ENCODE results near the gene CLDN12.
A peak's percentile ranks its signal among the peaks of the same experiment; 100 is the strongest.

CLDN12 gene

GRCh38 chr7:90403174-90404113 is at the start of gene CLDN12:
CLDN12 (plus strand) TSS chr7:90403461; CDS start chr7:90412677, 9,216 bp downstream.
- Histone ChIP-seq H3K27ac (peak within 1 kb of the TSS in 20 of 21 experiments; percentile 2 to 90 (median 80)), H3K4me3 (peak within 1 kb of the TSS; percentile 55 to 72 (median 59))

GRCh38 chr7:90383422-90383821 is 19.8 kb upstream of the CLDN12 start:
- H3K27ac ChIP-seq: no peak overlapping the region
- H3K4me3 ChIP-seq: no peak overlapping the region

DNA sequence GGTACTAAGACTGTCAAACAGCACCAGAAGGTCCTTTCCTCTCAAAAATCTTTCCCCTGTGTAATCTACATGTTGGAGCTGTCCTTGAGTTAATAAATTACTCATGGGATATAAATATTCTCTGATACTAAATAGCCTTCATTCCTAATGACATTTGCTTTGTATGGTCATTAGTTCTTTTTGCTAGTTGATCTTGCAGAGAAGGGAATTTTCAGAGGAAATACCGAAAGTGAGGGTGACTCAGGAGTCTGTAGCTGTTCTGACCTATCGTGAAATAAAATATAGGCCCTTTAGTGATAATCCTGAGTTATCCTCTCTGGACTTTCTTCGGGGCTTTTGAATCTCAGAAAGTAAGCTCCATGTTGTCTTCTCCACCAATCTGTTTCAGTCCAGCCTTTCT is 19.4 kb upstream of the CLDN12 start:
- H3K4me3 ChIP-seq: no peak overlapping the region

DNA sequence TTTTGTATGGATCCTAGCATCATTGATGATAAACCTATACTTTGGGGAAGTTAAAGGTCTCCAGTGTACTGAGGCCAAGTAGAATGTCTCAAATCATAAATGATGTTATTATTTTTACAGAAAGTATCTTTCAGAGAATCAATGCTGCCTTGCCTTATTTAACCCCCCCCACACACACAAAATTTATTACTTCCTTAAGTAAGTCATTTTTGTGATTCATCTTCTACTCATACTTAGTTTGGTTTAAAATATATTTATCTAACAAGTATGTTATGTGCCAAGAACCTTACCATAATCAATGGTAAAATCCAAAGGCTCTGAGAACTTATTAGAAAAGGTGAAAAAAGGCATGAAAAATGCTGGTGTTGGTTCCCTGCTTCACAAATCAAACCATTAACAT is 18.8 kb upstream of the CLDN12 start:
- H3K4me3 ChIP-seq: no peak overlapping the region
- H3K27ac ChIP-seq: no peak overlapping the region

More for the DNA sequence above, 19.4 kb upstream of the CLDN12 start:
- no peak overlapping the region for H3K27ac ChIP-seq

- H3K4me3 ChIP-seq: no peak overlapping the region
Observed at GRCh38 chr7:90387470-90388240, 15.6 kb upstream of the CLDN12 start.

GRCh38 chr7:90390926-90391325 is 12.3 kb upstream of the CLDN12 start:
- no peak overlapping the region for H3K27ac ChIP-seq
- H3K4me3 ChIP-seq: no peak overlapping the region

More at GRCh38 chr7:90387470-90388240, 15.6 kb upstream of the CLDN12 start:
- H3K27ac ChIP-seq: no peak overlapping the region

DNA sequence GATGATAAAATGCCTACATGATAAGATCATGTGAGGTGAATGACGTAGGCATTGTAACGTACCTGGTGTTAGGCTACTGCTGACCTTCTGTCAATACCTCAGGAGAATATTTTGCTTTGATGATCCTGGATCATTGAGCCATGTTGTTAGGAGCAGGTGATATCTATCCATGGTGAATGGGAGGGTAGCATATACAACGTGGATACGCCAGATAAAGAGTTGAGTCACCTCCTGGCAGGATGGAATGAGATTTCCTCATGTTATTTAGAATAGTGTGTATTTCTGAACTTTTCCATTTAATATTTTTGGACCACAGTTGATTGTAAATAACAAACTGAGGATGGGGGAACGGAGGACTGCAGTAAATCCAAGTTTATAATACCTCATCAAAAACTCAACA is 11.8 kb upstream of the CLDN12 start:
- Histone ChIP-seq H3K27ac (no peak overlapping the region), H3K4me3 (no peak overlapping the region)

GRCh38 chr7:90396420-90396819 is 6.8 kb upstream of the CLDN12 start:
- no peak overlapping the region for H3K27ac ChIP-seq
- no peak overlapping the region for H3K4me3 ChIP-seq

DNA sequence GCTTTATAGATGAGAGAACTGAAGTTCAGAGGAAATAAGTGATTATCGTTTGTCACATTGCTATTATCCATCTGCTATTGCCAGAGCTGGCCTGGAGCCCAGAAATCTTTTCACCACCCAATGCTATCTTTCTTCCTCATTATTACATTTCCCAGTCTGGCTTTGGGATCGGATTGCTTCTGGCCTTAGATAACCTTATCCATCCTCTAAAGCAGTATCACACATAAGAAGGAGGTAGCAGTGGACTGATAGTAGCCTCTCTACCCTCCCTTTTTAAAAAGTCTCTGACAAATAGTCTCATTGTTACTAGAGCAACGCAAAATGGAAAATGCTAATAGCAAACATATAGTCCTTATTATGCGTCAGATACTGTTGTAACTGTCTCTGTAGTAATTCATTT is 1.3 kb upstream of the CLDN12 start:
- no peak overlapping the region for H3K4me3 ChIP-seq
- H3K27ac ChIP-seq: peak overlapping the region in 2 of 21 experiments; percentile 12 to 83

DNA sequence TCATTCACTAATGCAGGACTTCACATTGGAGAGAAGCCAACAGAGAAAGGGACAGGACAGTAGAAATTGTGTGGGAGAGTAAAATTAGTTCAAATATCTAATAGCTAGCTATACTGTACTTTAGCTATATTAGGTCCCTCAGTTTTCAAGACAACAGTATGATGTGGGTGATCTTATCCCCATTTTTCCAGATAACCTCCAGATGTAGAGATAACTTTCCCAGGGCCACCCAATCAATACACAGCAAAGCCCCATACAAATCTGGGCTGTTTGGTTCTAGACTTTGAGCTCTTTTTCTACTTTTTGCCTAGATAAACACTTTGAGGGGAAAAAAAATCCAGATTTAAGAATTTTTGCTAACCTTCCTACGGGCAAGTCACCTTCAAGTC is 482 bp upstream of the CLDN12 start:
- Histone ChIP-seq H3K27ac (peak overlapping the region in 17 of 21 experiments; percentile 66 to 90 (median 83)), H3K4me3 (peak overlapping the region; percentile 55 to 72 (median 59))

- Histone ChIP-seq H3K27ac (peak overlapping the region in 5 of 21 experiments; percentile 13 to 85 (median 68)), H3K4me3 (no peak overlapping the region)
Observed at GRCh38 chr7:90404777-90405176, 1.5 kb downstream of the CLDN12 start.

GRCh38 chr7:90407484-90407821 is 4.2 kb downstream of the CLDN12 start:
- H3K27ac ChIP-seq: peak overlapping the region in 1 of 21 experiments; percentile 14

DNA sequence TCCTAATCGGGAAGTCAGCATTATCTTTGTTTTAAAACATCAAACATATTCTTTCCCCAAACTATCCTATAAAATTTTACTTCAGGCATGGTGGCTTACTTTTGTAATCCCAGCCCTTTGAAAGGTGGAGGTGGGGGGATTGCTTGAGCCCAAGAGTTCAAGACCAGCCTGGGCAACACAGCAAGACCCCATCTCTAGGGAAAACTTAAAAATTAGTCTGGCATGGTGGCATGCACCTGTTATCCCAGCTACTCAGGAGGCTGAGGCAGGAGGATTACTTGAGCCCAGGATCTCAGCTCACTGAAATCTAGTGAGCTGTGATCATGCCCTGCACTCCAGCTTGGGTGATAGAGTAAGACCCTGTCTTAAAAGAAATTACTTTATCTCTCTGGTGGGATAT is 4.9 kb downstream of the CLDN12 start:
- no peak overlapping the region for H3K27ac ChIP-seq

More at GRCh38 chr7:90407484-90407821, 4.2 kb downstream of the CLDN12 start:
- no peak overlapping the region for H3K4me3 ChIP-seq

DNA sequence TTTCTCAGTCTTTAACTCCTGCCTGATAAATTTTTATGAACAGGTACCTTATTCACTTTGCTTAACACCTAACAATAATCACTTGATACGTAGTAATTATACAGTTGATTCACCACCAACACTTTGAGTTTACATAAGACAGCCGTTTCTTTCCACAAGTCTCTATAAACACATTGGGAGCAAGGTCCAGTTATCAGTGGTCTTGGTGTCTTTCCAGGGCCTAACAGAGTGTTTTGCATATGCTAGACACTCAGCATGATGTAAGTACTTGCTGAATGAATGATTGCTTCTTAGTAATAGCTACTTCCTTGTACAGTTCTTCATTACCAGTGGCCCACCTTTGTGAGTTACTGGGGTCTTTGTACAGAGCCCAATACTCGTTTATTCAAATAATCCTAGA is 6.4 kb downstream of the CLDN12 start:
- peak overlapping the region in 1 of 21 experiments; percentile 7 for H3K27ac ChIP-seq

More for the DNA sequence above, 4.9 kb downstream of the CLDN12 start:
- no peak overlapping the region for H3K4me3 ChIP-seq

GRCh38 chr7:90411510-90411909 is 8.2 kb downstream of the CLDN12 start:
- H3K4me3 ChIP-seq: no peak overlapping the region
- peak overlapping the region in 1 of 21 experiments; percentile 17 for H3K27ac ChIP-seq

More for the DNA sequence above, 6.4 kb downstream of the CLDN12 start:
- no peak overlapping the region for H3K4me3 ChIP-seq

DNA sequence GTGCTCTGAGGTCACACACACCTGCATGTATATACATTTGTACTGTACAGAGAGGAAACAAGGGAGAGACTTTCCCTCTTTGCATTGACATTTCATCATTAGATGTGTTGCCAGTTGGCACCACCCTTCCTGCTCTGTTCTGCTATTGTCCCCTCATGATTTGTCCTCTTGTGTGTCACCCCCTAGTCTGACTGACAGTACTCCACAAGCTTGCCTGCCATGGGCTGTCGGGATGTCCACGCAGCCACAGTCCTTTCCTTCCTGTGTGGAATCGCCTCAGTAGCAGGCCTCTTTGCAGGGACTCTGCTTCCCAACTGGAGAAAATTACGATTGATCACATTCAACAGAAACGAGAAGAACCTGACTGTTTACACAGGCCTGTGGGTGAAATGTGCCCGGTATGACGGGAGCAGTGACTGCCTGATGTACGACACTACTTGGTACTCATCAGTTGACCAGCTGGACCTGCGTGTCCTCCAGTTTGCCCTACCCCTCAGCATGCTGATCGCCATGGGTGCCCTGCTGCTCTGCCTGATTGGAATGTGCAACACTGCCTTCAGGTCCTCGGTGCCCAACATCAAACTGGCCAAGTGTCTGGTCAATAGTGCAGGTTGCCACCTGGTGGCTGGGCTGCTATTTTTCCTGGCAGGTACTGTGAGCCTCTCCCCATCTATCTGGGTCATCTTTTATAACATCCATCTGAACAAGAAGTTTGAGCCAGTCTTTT is 9.4 kb downstream of the CLDN12 start:
- Histone ChIP-seq H3K4me3 (no peak overlapping the region), H3K27ac (no peak overlapping the region)

DNA sequence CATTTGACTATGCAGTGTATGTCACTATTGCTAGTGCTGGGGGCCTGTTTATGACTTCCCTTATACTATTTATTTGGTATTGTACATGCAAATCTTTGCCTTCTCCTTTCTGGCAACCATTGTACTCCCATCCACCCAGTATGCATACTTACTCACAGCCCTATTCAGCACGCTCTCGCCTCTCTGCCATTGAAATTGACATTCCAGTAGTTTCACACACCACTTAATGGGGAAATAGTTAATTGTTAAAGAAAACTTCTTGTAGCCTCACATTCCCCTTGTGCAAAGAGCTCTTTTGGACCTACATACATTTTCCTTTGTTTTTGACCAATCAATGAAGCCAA is 9.9 kb downstream of the CLDN12 start:
- no peak overlapping the region for H3K27ac ChIP-seq
- H3K4me3 ChIP-seq: no peak overlapping the region

GRCh38 chr7:90421651-90422050 is 18.4 kb downstream of the CLDN12 start:
- H3K27ac ChIP-seq: no peak overlapping the region
- H3K4me3 ChIP-seq: no peak overlapping the region

DNA sequence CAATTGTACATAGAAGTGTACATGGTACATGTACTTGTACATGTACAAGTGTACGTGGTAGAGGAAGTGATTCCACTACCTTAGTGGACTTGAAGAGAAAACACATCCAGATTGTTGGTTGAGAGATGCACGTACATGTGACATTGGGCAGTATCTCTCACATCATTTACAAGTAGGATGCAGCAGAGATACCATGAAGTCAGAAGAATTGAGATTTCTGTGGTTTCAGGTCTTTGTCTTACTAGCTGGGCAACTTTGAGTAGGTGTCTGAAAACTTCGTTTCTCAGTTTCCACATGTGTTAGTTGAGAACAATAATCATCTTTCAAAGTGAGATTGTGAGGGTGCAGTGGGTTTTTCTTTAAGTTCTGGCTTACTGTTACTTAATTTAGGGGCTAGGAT is 21.5 kb downstream of the CLDN12 start:
- Histone ChIP-seq H3K27ac (no peak overlapping the region), H3K4me3 (no peak overlapping the region)

DNA sequence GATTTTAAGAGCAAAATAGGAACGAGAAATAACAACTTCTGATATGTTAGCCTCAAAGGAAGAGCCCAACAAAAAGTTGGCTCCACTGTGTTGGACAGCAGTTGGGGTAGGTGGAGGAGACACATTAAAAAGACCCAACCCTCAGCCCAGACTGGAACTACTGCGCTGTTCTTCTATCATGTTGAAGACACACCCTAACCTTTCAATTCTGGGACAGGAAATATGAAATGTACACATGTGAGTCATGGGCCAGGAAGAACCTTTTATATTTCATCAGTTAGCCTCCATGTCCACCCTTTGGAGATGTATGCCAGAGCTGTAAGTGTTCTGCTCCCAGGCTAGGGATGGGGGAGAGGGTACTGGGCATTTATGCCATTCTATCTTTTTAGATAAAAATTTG is 22.1 kb downstream of the CLDN12 start:
- no peak overlapping the region for H3K4me3 ChIP-seq

More for the DNA sequence above, 22.1 kb downstream of the CLDN12 start:
- no peak overlapping the region for H3K27ac ChIP-seq
